ENCODE data around the gene FAM20A. TPM values are rescaled to one million over a fixed set of nuclear protein-coding genes. Genes with fewer than 3 reads are reported as not detected.
"Not testable (repeated sequence)": the region's sequence is repeated elsewhere in the genome, so short reads cannot be mapped to it uniquely, and the experiment has no call there.

FAM20A gene
- total RNA-seq, 1 experiment from 2014 or later = 0.02 TPM

DNA sequence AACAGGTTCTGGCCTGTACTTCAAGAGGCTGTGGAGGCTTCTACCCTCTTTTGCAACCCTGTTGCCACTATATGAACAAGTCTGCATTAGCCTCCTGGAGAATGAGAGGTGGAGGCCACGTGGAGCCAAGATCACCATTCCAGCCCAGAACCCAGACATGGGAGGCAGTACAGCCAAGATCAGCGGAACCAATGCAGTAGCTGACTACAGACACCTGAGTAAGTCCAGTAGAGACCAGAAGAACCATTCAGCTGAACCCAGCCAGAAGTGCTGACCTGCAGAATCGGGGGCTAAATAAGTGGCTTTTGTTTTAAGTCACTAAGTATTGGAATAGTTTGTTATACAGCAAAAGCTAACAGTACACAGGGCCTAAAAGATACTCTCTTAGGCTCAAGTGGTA is 12.1 kb downstream of the FAM20A start:
- no peak for DNase-seq (ENCODE audit: low read depth)

DNA sequence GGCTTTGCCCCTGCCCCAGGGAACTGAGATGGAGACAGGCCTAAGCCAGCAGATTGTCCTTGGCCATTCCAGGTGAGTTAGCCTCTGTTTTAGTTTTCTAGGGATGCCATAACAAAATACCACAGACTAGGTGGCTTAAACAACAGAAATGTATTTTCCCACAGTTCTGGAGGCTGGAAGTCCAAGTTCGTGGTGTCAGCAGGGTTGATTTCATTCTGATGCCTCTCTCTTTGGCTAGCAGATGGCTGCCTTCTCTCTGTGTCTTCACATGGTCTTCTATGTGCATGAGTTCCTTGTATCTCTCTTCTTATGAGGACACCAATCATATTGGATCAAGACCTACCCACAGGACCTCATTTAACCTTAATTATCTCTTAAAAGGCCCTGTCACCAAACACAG is 12.8 kb downstream of the FAM20A start:
- DNase-seq (ENCODE audit: low read depth) = no peak

DNA sequence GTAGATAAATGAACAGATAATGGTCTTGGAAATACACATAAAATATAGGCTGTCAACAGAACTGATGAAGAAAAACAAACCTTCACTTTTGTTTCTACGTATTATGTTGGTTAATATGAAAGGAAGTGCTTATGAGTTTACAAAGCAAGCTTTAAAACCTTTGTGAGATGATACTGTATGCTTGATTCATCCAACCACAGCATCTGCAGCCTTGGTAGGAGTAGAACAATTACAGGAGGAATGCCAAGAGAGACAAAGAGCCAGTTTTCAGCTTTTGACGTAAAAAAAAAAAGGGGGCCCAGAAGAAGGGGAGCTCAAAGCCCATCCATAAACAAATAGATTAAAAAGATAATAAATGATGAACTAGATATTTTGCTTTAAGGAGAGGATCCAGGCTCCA is 13.3 kb downstream of the FAM20A start:
- no peak for DNase-seq (ENCODE audit: low read depth)

- DNase-seq (ENCODE audit: low read depth) = no peak
These were observed 14.1 kb downstream of the FAM20A start for GRCh38 chr17:68587026-68587425.

DNA sequence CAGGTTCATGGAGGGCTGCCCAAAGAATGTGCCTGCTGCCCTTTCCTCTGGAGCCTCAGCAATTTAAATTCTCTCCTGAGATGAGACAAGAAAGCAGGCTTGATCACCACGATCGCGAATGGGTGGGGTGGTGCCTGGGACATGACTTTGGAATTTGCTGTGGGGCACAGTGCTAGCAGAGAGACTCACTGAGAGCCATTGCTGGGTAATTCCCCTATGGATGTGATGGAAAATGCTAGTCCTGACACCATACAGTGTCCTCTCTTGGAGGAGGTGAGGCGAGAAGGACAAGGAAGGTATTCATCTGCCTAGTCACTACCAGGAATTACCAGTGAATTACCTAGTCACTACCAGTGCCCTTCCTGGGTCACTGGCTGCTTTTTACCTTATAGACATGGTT is 15.5 kb downstream of the FAM20A start:
- DNase-seq (ENCODE audit: low read depth) = no peak

DNA sequence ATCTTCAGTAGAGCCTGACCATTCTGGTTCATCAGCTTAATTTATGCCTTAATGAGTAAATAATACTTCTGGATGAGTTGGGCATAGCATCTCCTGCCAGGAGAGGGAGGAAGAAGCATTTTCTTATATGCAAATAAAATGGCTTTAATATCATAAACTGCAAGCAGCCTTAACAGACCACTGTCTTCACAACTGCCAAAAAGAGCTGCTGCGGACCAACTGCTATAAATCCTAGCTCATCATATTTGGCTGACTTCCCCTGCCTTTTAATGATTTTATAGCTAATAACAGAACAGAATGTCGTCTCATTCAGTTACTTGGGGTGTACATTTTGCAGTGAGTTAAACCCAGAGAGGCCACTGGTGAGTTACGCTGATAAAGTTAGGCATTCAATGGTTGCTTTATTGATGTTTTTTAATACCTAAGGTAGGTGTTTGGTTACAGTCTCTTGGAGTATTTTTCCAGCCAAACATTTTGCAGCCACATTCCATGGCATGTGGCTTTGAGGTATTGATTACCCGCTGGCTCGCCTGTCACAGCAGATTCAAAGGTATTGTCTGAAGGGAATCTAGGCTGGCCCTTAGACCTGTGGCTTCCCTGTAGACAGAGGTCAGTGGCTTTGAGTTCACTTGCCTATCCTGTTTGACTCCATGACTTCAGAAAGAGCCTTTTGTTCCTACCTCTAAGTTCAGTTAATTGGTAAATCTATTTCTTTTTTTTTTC is 16.4 kb downstream of the FAM20A start:
- no peak for DNase-seq (ENCODE audit: low read depth)

DNA sequence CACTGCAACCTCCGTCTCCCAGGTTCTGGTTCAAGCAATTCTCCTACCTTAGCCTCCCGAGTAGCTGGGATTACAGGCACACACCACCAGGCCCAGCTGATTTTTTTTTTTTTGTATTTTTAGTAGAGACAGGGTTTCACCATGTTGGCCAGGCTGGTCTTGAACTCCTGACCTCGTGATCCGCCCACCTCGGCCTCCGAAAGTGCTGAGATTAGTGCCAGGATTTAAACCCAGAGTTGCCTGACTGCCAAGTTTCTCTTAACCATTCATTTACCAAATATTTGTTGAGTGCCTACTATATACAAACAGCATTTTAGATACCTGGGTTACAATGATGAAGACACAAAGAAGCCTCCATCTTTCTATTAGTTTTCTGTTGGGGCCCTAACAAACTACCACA is 18.3 kb downstream of the FAM20A start:
- not testable (repeated sequence) for DNase-seq (ENCODE audit: low read depth)

- DNase-seq (ENCODE audit: low read depth) = no peak
These were observed 19.1 kb downstream of the FAM20A start for GRCh38 chr17:68581863-68582645.

DNA sequence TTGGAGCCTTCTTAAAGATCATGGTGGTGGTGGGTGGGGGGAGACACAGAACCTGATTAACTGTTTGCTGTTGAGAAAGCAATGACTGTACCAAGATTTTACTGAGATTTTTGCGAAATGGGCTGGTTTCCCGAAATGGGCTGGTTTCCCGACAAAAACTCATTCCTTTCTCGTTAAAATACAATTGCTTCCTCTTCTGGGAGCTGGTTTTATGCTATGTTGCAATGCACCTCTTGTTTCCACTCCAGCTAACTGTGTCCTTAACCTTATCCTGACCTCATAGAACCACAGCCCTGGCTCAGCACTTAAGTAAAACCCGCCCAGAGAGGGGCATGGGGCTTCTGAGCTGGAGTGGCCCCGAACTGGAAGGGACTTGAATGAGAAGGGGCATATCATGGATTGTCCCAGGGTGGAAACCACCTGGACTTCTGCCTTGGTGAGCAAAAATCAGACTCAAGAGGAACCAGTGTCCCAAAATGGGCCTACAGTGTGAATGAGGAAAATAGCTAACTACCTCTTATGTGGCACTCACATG is 20.9 kb downstream of the FAM20A start:
- DNase-seq (ENCODE audit: low read depth) = peak; percentile 32

- no peak for DNase-seq (ENCODE audit: low read depth)
These were observed 21.8 kb downstream of the FAM20A start for GRCh38 chr17:68579194-68579927.

DNA sequence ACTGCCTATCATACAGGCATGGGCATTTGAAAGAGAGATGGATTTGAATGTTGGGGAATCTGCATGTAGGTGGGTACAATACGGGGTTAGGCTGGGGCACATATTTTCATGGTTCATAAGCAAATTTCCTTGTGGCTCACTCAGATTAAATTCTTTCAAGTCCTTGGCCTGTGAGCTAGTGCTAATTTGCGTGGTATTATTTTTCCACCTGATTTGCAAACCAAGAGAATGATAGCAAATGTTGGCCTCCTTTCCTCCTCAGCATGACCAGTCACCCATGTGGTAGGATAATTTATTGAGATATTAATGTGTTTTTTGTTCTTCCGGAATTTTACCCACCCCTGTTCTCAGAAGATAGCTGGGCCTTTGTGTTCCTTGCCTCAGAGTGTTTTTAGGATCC is 22.9 kb downstream of the FAM20A start:
- no peak for DNase-seq (ENCODE audit: low read depth)

- DNase-seq (ENCODE audit: low read depth) = no peak
These were observed 23.7 kb downstream of the FAM20A start for GRCh38 chr17:68577497-68577821.

GRCh38 chr17:68576811-68577496 is 24.2 kb downstream of the FAM20A start:
- peak; percentile 35 for DNase-seq (ENCODE audit: low read depth)

GRCh38 chr17:68576137-68576536 is 25.0 kb downstream of the FAM20A start:
- no peak for DNase-seq (ENCODE audit: low read depth)

- DNase-seq (ENCODE audit: low read depth) = no peak
These were observed 27.8 kb downstream of the FAM20A start for GRCh38 chr17:68573338-68573737.

DNA sequence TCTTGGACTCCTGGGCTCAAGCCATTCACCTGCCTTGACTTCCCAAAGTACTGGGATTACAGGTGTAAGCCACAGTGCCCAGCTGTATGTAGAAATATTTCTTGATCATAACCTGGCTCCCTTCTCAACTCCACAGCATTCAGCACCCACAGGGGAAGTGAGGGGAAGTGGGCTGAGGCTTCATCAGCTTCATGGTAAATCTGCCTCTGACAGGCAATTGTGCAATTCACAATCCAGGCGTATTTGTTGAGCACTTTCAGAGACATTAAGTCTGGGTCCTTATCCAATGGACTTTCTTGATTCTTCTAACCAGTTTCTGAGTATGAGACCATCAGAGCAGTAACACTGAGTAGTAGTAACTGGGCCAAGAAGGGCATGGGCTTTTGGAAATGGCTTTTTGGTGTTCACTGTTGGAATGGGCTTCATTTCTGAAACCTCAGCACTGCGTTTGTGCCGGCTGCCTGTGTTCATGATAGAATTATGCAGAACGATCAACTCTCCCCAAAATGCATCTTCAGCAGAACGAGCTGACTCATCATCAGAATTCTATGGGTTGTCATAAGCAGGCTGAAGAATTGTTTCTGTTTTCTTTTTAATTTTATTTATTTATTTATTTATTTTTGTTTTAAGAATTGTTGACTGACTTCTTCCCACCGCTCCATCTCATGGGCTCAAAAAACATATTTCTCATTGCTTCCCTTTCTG is 28.9 kb downstream of the FAM20A start:
- DNase-seq (ENCODE audit: low read depth) = no peak

DNA sequence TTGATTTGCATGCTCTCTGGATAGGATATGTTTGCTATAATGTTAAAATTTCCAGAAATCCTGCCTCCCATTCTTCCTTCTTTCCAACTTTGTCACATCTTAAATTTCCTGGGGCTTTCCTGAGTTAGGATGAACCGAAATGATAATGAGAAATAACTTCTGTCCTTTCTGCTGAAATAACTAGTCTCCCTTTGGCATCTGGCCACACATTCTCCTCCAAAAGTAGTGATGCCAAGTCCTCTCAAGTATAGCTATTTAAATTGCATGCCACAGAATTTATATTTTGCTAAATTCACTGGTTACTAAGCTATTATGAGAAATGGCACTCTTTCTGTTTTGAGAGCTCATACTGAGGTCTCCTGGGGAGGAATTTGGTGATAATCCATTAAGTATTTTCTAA is 30.6 kb downstream of the FAM20A start:
- DNase-seq (ENCODE audit: low read depth) = no peak

DNA sequence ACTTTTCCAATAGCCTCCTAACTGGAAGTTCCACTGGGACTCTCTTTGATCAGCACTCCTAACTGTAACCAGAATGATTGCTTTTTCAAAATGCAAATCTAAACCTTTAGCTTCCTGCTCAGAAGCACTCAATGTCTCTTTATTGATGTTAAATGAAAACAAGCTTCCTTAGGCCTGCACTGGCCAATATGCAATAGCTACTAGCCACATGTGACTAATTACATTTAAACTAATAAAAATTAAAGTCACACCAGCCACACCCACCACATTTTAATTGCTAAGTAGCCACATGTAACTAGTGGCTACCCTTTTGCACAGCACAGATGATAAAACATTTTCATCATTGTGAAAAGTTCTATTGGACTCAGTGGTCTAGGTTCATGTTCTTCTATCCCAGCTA is 31.8 kb downstream of the FAM20A start:
- no peak for DNase-seq (ENCODE audit: low read depth)

GRCh38 chr17:68568581-68568980 is 32.6 kb downstream of the FAM20A start:
- DNase-seq (ENCODE audit: low read depth) = no peak

GRCh38 chr17:68567581-68567980 is 33.6 kb downstream of the FAM20A start:
- DNase-seq (ENCODE audit: low read depth) = no peak

DNA sequence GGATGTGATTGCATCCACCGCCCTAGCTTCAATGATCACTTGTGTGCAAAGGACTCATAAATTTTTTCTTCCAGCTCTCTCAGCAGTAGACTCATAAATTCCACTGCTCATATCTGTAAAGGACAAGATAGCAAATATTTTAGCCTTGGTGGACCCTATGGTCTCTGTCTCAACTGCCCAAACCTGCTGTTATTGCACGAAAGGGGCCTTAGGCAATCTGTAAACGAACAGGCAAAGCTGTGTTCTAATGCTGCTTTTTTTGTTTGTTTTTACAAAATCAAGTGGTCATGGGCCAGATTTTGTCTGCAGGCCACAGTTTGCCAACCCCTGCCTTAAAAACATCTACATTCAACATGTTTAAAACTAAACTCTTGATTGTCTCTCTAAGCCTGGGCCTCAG is 34.1 kb downstream of the FAM20A start:
- DNase-seq (ENCODE audit: low read depth) = no peak

DNA sequence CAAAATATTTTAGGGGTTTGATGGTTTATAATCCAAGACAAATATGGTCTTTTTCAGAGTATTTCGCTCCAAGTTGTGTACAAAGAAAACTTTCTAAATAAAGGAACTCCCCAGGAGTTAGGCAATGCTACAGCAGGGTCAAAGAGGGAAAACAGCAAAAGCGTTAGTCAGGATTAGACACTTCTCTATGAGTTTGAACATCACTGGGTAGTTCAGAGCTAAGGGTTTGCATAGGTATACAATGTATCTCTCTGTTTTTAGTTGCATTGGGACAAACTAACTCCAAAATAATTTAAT is 34.8 kb downstream of the FAM20A start:
- DNase-seq (ENCODE audit: low read depth) = no peak
